WTC11 (cell line): Measurements from ENCODE around the gene TMEM92.

Experiments
- ATF2 ChIP-seq: sonication (generic); formaldehyde crosslinking; IDR thresholded peaks from 2 replicates; pipeline ENCODE4 v1.8.1; 2022; ENCODE audit warnings: low read depth, missing genetic modification reagents, borderline replicate concordance
- CREM ChIP-seq: sonication (generic); formaldehyde crosslinking; IDR thresholded peaks from 2 replicates; pipeline ENCODE4 v1.8.1; 2022; ENCODE audit warnings: mild to moderate bottlenecking, missing genetic modification reagents, moderate library complexity
- CTCF ChIP-seq: fragments of 200-600 bp; IDR thresholded peaks from 2 replicates; pipeline ENCODE4 v1.8.0; 2022; ENCODE audit warnings: antibody characterized with exemption
- ELF4 ChIP-seq: sonication (generic); formaldehyde crosslinking; IDR thresholded peaks from 2 replicates; pipeline ENCODE4 v1.8.1; 2022; ENCODE audit warnings: low read depth, mild to moderate bottlenecking, moderate library complexity, missing genetic modification reagents
- FOXJ3 ChIP-seq: sonication (generic); formaldehyde crosslinking; IDR thresholded peaks from 2 replicates; pipeline ENCODE4 v1.9.0; 2021; ENCODE audit warnings: missing genetic modification reagents, mild to moderate bottlenecking, borderline replicate concordance
- HMGA2 ChIP-seq: fragments of 250-450 bp; sonication (Bioruptor Pico); IDR thresholded peaks from 2 replicates; pipeline ENCODE4 v1.4.0; 2021; ENCODE audit warnings: mild to moderate bottlenecking, moderate library complexity
- NFE2L1 ChIP-seq: sonication (generic); formaldehyde crosslinking; IDR thresholded peaks from 2 replicates; pipeline ENCODE4 v1.8.1; 2023; ENCODE audit warnings: missing genetic modification reagents
- TP53 ChIP-seq: sonication (generic); formaldehyde crosslinking; IDR thresholded peaks from 2 replicates; pipeline ENCODE4 v1.8.1; 2023; ENCODE audit warnings: mild to moderate bottlenecking, missing genetic modification reagents
- ZNF121 ChIP-seq: sonication (generic); formaldehyde crosslinking; IDR thresholded peaks from 2 replicates; pipeline ENCODE4 v1.8.0; 2023; ENCODE audit warnings: missing genetic modification reagents
- ZNF263 ChIP-seq: sonication (generic); formaldehyde crosslinking; IDR thresholded peaks from 2 replicates; pipeline ENCODE4 v1.8.1; 2022; ENCODE audit warnings: low read depth, mild to moderate bottlenecking, moderate library complexity, missing genetic modification reagents
- TF ChIP-seq, protein P1 (sequence below): fragments of 250-450 bp; sonication (Bioruptor Pico); conservative IDR thresholded peaks from 2 replicates; pipeline ENCODE4 v1.9.0; 2021; ENCODE audit warnings: mild to moderate bottlenecking
- TF ChIP-seq, protein P2 (sequence below): sonication (generic); formaldehyde crosslinking; IDR thresholded peaks from 2 replicates; pipeline ENCODE4 v1.8.1; 2023; ENCODE audit warnings: mild to moderate bottlenecking, missing genetic modification reagents
- TF ChIP-seq, protein P3 (sequence below): sonication (generic); formaldehyde crosslinking; IDR thresholded peaks from 2 replicates; pipeline ENCODE4 v1.8.0; 2022; ENCODE audit warnings: mild to moderate bottlenecking, missing genetic modification reagents
- TF ChIP-seq, protein P4 (sequence below): sonication (generic); formaldehyde crosslinking; IDR thresholded peaks from 2 replicates; pipeline ENCODE4 v1.8.1; 2023; ENCODE audit warnings: mild to moderate bottlenecking, missing genetic modification reagents, moderate library complexity

DNA sequence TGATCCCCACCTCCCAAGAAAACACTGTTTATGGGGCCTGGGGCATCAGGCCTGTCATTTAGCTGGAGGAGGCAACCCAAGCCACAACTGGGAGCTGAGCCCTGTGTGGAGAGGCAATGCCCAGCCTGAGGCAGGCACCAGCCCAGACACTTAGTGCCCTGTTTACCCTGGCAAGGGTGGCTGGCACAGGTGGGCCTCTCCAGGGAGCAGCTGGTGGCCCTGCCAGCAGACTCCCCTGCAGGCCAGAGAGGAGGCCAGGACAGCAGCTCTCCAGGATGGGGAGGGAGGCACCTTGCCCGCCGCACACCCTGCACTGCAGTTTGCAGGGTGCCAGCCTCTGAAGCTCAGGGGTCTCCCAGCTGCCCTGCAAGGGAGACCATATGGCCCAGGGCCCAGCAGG, 9.1 kb upstream of the TMEM92 start:
- TF ChIP-seq ELF4 (CRISPR knock-in tag) (no peak), CTCF (no peak), ZNF263 (no peak), HMGA2 (CRISPR knock-in tag) (no peak), ZNF121 (CRISPR knock-in tag) (no peak), TP53 (CRISPR knock-in tag) (no peak), CREM (CRISPR knock-in tag) (no peak), FOXJ3 (CRISPR knock-in tag) (no peak), ATF2 (CRISPR knock-in tag) (no peak), NFE2L1 (CRISPR knock-in tag) (no peak)
- TF ChIP-seq, protein P1, sequence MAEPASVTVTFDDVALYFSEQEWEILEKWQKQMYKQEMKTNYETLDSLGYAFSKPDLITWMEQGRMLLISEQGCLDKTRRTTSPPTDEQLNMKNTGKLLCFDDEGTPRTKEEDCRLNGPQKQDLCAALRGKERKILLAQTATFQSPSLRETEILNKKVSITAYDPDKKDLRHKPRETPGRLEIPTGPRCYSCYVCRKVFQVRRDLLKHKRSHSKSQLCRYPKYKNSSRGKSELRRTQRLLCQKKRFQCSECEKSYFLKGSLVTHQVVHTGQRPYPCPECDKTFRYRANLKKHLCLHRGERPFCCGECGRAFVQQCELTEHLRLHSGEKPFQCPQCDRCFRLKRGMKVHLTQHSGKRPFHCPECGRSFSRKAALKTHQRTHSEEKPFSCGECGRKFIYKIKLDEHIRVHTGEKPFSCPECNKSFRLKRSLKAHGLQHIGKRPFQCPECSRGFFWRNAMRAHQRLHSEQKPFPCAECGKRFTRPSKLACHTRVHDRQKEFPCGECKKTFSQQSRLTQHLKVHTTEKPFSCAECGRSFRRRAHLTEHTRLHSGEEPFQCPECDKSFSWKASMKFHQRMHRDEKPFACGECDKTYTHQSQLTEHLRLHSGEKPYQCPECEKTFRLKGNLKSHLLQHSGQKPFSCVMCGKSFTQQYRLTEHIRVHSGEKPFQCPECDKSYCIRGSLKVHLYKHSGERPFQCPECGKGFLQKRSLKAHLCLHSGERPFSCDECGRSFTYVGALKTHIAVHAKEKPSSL (CRISPR knock-in tag), result no peak
- TF ChIP-seq, protein P2, sequence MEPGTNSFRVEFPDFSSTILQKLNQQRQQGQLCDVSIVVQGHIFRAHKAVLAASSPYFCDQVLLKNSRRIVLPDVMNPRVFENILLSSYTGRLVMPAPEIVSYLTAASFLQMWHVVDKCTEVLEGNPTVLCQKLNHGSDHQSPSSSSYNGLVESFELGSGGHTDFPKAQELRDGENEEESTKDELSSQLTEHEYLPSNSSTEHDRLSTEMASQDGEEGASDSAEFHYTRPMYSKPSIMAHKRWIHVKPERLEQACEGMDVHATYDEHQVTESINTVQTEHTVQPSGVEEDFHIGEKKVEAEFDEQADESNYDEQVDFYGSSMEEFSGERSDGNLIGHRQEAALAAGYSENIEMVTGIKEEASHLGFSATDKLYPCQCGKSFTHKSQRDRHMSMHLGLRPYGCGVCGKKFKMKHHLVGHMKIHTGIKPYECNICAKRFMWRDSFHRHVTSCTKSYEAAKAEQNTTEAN (CRISPR knock-in tag), result no peak
- TF ChIP-seq, protein P3, sequence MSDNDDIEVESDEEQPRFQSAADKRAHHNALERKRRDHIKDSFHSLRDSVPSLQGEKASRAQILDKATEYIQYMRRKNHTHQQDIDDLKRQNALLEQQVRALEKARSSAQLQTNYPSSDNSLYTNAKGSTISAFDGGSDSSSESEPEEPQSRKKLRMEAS (CRISPR knock-in tag), result no peak
- TF ChIP-seq, protein P4, sequence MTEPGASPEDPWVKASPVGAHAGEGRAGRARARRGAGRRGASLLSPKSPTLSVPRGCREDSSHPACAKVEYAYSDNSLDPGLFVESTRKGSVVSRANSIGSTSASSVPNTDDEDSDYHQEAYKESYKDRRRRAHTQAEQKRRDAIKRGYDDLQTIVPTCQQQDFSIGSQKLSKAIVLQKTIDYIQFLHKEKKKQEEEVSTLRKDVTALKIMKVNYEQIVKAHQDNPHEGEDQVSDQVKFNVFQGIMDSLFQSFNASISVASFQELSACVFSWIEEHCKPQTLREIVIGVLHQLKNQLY (CRISPR knock-in tag), result no peak
